Liver (tissue), 9 donors: ENCODE data around the gene MPRIP. TPM values are rescaled to one million over a fixed set of nuclear protein-coding genes. Genes with fewer than 3 reads are reported as not detected.

Source experiments
- DNase-seq: peaks from one replicate; pipeline ENCODE4 v3.0.0-alpha.2; 2017; ENCODE audit warnings: low spot score
- H3K27ac ChIP-seq, 2 donors: one replicate each; pipeline ENCODE4 v1.7.0; 2013; ENCODE audit warnings: inconsistent platforms in 2 of 2, low read length in 2 of 2, control low read depth in 1 of 2, low read depth in 1 of 2, mild to moderate bottlenecking in 1 of 2
- H3K27me3 ChIP-seq, 4 donors: one replicate each; pipeline versions ENCODE4 v1.6.1 to v1.7.0; 2013; ENCODE audit warnings: low read length in 3 of 4, inconsistent platforms in 1 of 4, mild to moderate bottlenecking in 1 of 4, moderate library complexity in 1 of 4; ENCODE audit not compliant: control insufficient read depth in 4 of 4, insufficient read depth in 4 of 4
- H3K36me3 ChIP-seq, 4 donors: one replicate each; pipeline versions ENCODE4 v1.6.1 to v1.7.0; 2013; ENCODE audit warnings: low read length in 3 of 4, mild to moderate bottlenecking in 3 of 4, low read depth in 1 of 4, moderate library complexity in 1 of 4; ENCODE audit not compliant: control insufficient read depth in 4 of 4, insufficient read depth in 3 of 4
- H3K4me1 ChIP-seq, 4 donors: one replicate each; pipeline versions ENCODE4 v1.6.1 to v1.7.0; 2013; ENCODE audit warnings: low read length in 3 of 4, mild to moderate bottlenecking in 3 of 4, moderate library complexity in 1 of 4; ENCODE audit not compliant: control insufficient read depth in 4 of 4, insufficient read depth in 4 of 4
- H3K4me3 ChIP-seq, 3 donors: one replicate each; pipeline versions ENCODE4 v1.6.1 to v1.7.0; 2013; ENCODE audit warnings: low read length in 3 of 3, control low read depth in 1 of 3, low read depth in 1 of 3, mild to moderate bottlenecking in 1 of 3
- H3K9ac ChIP-seq, 2 donors: one replicate each; pipeline ENCODE4 v1.7.0; 2013; ENCODE audit warnings: low read length in 2 of 2, mild to moderate bottlenecking in 2 of 2, moderate library complexity in 2 of 2, control low read depth in 1 of 2, low read depth in 1 of 2
- H3K9me3 ChIP-seq, 4 donors: one replicate each; pipeline versions ENCODE4 v1.6.1 to v1.7.0; 2013; ENCODE audit warnings: low read length in 3 of 4; ENCODE audit not compliant: control insufficient read depth in 4 of 4
- EGR1 ChIP-seq, 2 donors: IDR thresholded peaks; 2 replicates each; pipeline ENCODE4 v1.6.1; 2016 to 2018; ENCODE audit warnings: antibody characterized with exemption in 2 of 2, low read depth in 2 of 2
- FOXA1 ChIP-seq: IDR thresholded peaks from 2 replicates; pipeline ENCODE4 v1.6.1; 2016; ENCODE audit warnings: antibody characterized with exemption
- FOXA2 ChIP-seq: IDR thresholded peaks from 2 replicates; pipeline ENCODE4 v1.6.1; 2016; ENCODE audit warnings: antibody characterized with exemption
- GABPA ChIP-seq, 2 donors: IDR thresholded peaks in 1 of 2; conservative IDR thresholded peaks in 1 of 2; 2 replicates each; pipeline ENCODE4 v1.6.1; 2016; ENCODE audit warnings: antibody characterized with exemption in 2 of 2, mild to moderate bottlenecking in 1 of 2, moderate library complexity in 1 of 2
- HNF4A ChIP-seq, 2 donors: conservative IDR thresholded peaks; 2 replicates each; pipeline ENCODE4 v1.6.1; 2016; ENCODE audit warnings: antibody characterized with exemption in 2 of 2, mild to moderate bottlenecking in 2 of 2
- JUND ChIP-seq, 2 donors: IDR thresholded peaks; 2 replicates each; pipeline ENCODE4 v1.6.1; 2016; ENCODE audit warnings: antibody characterized with exemption in 2 of 2
- NR2F2 ChIP-seq: IDR thresholded peaks from 2 replicates; pipeline ENCODE4 v1.6.1; 2016; ENCODE audit warnings: antibody characterized with exemption
- RAD21 ChIP-seq, 2 donors: IDR thresholded peaks; 2 replicates each; pipeline ENCODE4 v1.6.1; 2016; ENCODE audit warnings: antibody characterized with exemption in 2 of 2, mild to moderate bottlenecking in 2 of 2
- RXRA ChIP-seq, 2 donors: IDR thresholded peaks; 2 replicates each; pipeline ENCODE4 v1.6.1; 2017 to 2018; ENCODE audit warnings: antibody characterized with exemption in 2 of 2, mild to moderate bottlenecking in 1 of 2
- SP1 ChIP-seq: IDR thresholded peaks from 2 replicates; pipeline ENCODE4 v1.6.1; 2018; ENCODE audit warnings: antibody characterized with exemption, mild to moderate bottlenecking
- TAF1 ChIP-seq: conservative IDR thresholded peaks from 2 replicates; pipeline ENCODE4 v1.6.1; 2016; ENCODE audit warnings: antibody characterized with exemption, mild to moderate bottlenecking
- YY1 ChIP-seq: IDR thresholded peaks from 2 replicates; pipeline ENCODE4 v1.6.1; 2016; ENCODE audit warnings: antibody characterized with exemption, mild to moderate bottlenecking
- WGBS: extraction: QIAGEN DNeasy Blood & Tissue Kit; methylation state at CpG from one replicate; pipeline ENCODE4 v1.1.7; 2013; 5-methylcytosine and 5-hydroxymethylcytosine counted together
- polyA plus RNA-seq, 2 donors: library from polyadenylated mRNA; stranded (reverse) in 1 of 2; unstranded in 1 of 2; fragments of 200-250 nt in 1 of 2; fragments of >200 nt in 1 of 2; fragmentation: Nextera tagmentation in 1 of 2; extraction: Ambion mirVana in 1 of 2; gene quantifications; one replicate each; pipeline versions ENCODE4 v1.2.1 to v1.2.3, GENCODE V29; 2013 to 2015
- total RNA-seq, 2 donors: library from RNA; depleted of rRNA; stranded (reverse); fragments of >200 nt; gene quantifications; one replicate each; pipeline ENCODE4 v1.2.3, GENCODE V29; 2014
- TF ChIP-seq, protein P1 (sequence below): IDR thresholded peaks from 2 replicates; pipeline ENCODE4 v1.6.1; 2016; ENCODE audit warnings: antibody characterized with exemption
- TF ChIP-seq, protein P2 (sequence below): IDR thresholded peaks from 2 replicates; pipeline ENCODE4 v1.6.1; 2016; ENCODE audit warnings: antibody characterized with exemption
- TF ChIP-seq, protein P3 (sequence below): fragments of 150-350 bp; IDR thresholded peaks from 2 replicates; pipeline ENCODE4 v1.5.1; 2017; ENCODE audit warnings: improper control_type of control experiment, low read depth, low read length; ENCODE audit not compliant: missing input control
- TF ChIP-seq, protein P4 (sequence below): IDR thresholded peaks from 2 replicates; pipeline ENCODE4 v1.6.1; 2016; ENCODE audit warnings: antibody characterized with exemption
- TF ChIP-seq, protein P5 (sequence below): IDR thresholded peaks from 2 replicates; pipeline ENCODE4 v1.6.1; 2016; ENCODE audit warnings: antibody characterized with exemption, mild to moderate bottlenecking
- donor health status: healthy.
- donor health status: healthy.
- donor health status: healthy.
- donor health status: healthy.
- donor health status: healthy.

Gene MPRIP
- total and polyA plus RNA-seq, 4 donors, result 21.2 to 61.9 (median 34.7) TPM

DNA sequence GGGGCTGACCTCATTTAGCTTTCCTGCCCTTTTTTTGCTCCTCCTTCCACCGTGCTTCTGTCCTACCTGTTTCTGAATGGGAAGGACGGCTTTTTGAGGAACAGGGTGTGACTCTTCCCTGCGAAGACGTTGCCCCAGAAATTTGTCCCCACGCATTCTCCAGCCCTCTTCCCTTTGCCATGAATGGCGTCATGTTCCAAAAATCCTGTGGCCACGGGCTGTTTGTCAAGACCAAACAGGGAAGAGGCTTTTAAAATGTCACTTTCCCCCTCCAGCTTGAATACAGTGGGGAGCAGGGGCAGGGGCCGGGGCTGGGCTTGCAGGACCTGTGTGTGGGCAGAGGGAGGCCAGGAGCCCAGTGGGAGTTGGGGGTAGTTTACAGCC, 13.9 kb downstream of the MPRIP start:
- Histone ChIP-seq H3K4me3 (no peak overlapping the region), H3K4me1 (peaks cover 23 to 45% (median 36%) of the 10 kb centered on the region in 4 donors), H3K9ac (no peak overlapping the region), H3K36me3 (peaks cover 0 to 2% (median 0%) of the 10 kb centered on the region in 4 donors), H3K9me3 (no peaks in the 10 kb centered on the region), H3K27me3 (no peaks in the 10 kb centered on the region), H3K27ac (no peak overlapping the region)
- DNase-seq, result no peak
- WGBS, result 77% methylated on average over 8 of the region's 8 CpGs
- TF ChIP-seq TAF1 (no peak), GABPA (IDR thresholded peaks at IDR 0.05 in 1 of 2, conservative IDR thresholded peaks at IDR 0.05 in 1 of 2) (no peak), RAD21 (IDR thresholded peaks at IDR 0.05) (no peak), EGR1 (IDR thresholded peaks at IDR 0.05; ENCODE audit: low read depth in 2 of 2) (no peak), JUND (IDR thresholded peaks at IDR 0.05) (no peak), NR2F2 (no peak), YY1 (no peak), FOXA2 (no peak), FOXA1 (no peak), HNF4A (conservative IDR thresholded peaks at IDR 0.05) (no peak), SP1 (no peak), RXRA (IDR thresholded peaks at IDR 0.05) (no peak)
- TF ChIP-seq, protein P1, sequence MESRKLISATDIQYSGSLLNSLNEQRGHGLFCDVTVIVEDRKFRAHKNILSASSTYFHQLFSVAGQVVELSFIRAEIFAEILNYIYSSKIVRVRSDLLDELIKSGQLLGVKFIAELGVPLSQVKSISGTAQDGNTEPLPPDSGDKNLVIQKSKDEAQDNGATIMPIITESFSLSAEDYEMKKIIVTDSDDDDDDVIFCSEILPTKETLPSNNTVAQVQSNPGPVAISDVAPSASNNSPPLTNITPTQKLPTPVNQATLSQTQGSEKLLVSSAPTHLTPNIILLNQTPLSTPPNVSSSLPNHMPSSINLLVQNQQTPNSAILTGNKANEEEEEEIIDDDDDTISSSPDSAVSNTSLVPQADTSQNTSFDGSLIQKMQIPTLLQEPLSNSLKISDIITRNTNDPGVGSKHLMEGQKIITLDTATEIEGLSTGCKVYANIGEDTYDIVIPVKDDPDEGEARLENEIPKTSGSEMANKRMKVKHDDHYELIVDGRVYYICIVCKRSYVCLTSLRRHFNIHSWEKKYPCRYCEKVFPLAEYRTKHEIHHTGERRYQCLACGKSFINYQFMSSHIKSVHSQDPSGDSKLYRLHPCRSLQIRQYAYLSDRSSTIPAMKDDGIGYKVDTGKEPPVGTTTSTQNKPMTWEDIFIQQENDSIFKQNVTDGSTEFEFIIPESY, result no peak
- TF ChIP-seq, protein P2, sequence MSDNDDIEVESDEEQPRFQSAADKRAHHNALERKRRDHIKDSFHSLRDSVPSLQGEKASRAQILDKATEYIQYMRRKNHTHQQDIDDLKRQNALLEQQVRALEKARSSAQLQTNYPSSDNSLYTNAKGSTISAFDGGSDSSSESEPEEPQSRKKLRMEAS, result no peak
- TF ChIP-seq, protein P3, sequence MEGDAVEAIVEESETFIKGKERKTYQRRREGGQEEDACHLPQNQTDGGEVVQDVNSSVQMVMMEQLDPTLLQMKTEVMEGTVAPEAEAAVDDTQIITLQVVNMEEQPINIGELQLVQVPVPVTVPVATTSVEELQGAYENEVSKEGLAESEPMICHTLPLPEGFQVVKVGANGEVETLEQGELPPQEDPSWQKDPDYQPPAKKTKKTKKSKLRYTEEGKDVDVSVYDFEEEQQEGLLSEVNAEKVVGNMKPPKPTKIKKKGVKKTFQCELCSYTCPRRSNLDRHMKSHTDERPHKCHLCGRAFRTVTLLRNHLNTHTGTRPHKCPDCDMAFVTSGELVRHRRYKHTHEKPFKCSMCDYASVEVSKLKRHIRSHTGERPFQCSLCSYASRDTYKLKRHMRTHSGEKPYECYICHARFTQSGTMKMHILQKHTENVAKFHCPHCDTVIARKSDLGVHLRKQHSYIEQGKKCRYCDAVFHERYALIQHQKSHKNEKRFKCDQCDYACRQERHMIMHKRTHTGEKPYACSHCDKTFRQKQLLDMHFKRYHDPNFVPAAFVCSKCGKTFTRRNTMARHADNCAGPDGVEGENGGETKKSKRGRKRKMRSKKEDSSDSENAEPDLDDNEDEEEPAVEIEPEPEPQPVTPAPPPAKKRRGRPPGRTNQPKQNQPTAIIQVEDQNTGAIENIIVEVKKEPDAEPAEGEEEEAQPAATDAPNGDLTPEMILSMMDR, result no peak
- TF ChIP-seq, protein P4, sequence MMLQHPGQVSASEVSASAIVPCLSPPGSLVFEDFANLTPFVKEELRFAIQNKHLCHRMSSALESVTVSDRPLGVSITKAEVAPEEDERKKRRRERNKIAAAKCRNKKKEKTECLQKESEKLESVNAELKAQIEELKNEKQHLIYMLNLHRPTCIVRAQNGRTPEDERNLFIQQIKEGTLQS, result no peak
- TF ChIP-seq, protein P5, sequence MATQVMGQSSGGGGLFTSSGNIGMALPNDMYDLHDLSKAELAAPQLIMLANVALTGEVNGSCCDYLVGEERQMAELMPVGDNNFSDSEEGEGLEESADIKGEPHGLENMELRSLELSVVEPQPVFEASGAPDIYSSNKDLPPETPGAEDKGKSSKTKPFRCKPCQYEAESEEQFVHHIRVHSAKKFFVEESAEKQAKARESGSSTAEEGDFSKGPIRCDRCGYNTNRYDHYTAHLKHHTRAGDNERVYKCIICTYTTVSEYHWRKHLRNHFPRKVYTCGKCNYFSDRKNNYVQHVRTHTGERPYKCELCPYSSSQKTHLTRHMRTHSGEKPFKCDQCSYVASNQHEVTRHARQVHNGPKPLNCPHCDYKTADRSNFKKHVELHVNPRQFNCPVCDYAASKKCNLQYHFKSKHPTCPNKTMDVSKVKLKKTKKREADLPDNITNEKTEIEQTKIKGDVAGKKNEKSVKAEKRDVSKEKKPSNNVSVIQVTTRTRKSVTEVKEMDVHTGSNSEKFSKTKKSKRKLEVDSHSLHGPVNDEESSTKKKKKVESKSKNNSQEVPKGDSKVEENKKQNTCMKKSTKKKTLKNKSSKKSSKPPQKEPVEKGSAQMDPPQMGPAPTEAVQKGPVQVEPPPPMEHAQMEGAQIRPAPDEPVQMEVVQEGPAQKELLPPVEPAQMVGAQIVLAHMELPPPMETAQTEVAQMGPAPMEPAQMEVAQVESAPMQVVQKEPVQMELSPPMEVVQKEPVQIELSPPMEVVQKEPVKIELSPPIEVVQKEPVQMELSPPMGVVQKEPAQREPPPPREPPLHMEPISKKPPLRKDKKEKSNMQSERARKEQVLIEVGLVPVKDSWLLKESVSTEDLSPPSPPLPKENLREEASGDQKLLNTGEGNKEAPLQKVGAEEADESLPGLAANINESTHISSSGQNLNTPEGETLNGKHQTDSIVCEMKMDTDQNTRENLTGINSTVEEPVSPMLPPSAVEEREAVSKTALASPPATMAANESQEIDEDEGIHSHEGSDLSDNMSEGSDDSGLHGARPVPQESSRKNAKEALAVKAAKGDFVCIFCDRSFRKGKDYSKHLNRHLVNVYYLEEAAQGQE, result no peak
